Astrocyte of the cerebellum (primary cell): ENCODE measurements around the gene STARD10.

Experiments
- DNase-seq: peaks from one replicate; pipeline ENCODE4 v3.0.0-alpha.2; 2011; ENCODE audit warnings: low read depth
- H3K4me3 ChIP-seq: 2 replicates; pipeline ENCODE4 v1.5.1; 2011; ENCODE audit warnings: mild to moderate bottlenecking, low read depth, low read length, moderate library complexity
- CTCF ChIP-seq: IDR thresholded peaks from 2 replicates; pipeline ENCODE4 v1.5.1; 2012; ENCODE audit warnings: low read length, low read depth, moderate library complexity, mild to moderate bottlenecking; ENCODE audit errors: missing control alignments
- in situ Hi-C: cut with HindIII; loops from 2 replicates; pipeline ENCODE4 v1.10.0; 2017; ENCODE audit warnings: low sequenced_read_pairs

The STARD10 gene

GRCh38 chr11:72750086-72750485, 43.8 kb downstream of the STARD10 start:
- in situ Hi-C loops: loop anchor here (5.0 kb wide), 2 partner anchors 58 to 62 kb away; partner anchors contain the start of gene ATG16L2
- no peak for TF ChIP-seq CTCF
- DNase-seq: no peak
- no peak overlapping the region for H3K4me3 ChIP-seq

GRCh38 chr11:72747289-72747855, 46.5 kb downstream of the STARD10 start:
- no peak for DNase-seq
- in situ Hi-C loops: no loop called here
- H3K4me3 ChIP-seq: no peak overlapping the region
- TF ChIP-seq CTCF: no peak

- in situ Hi-C loops: no loop called here
Measured at GRCh38 chr11:72746821-72747220, 47.0 kb downstream of the STARD10 start.

GRCh38 chr11:72745925-72746550, 47.8 kb downstream of the STARD10 start:
- no peak overlapping the region for H3K4me3 ChIP-seq
- DNase-seq: no peak
- in situ Hi-C loops: no loop called here
- TF ChIP-seq CTCF: no peak

More at GRCh38 chr11:72746821-72747220, 47.0 kb downstream of the STARD10 start:
- TF ChIP-seq CTCF: no peak
- H3K4me3 ChIP-seq: no peak overlapping the region
- no peak for DNase-seq

GRCh38 chr11:72745511-72745910, 48.3 kb downstream of the STARD10 start:
- no peak overlapping the region for H3K4me3 ChIP-seq
- in situ Hi-C loops: no loop called here
- no peak for DNase-seq
- no peak for TF ChIP-seq CTCF

GRCh38 chr11:72744474-72744873, 49.4 kb downstream of the STARD10 start:
- in situ Hi-C loops: no loop called here
- H3K4me3 ChIP-seq: no peak overlapping the region
- DNase-seq: no peak
- TF ChIP-seq CTCF: no peak
